Measurements from ENCODE around the gene CPLX1.
"Not testable (repeated sequence)": the region's sequence is repeated elsewhere in the genome, so short reads cannot be mapped to it uniquely, and the experiment has no call there.

The CPLX1 gene

GRCh38 chr4:819401-820229 lies 6.3 kb downstream of the CPLX1 start:
- DNase-seq (ENCODE audit: low spot score): no peak

- DNase-seq (ENCODE audit: low spot score): no peak
Observed at GRCh38 chr4:818106-818921, 7.6 kb downstream of the CPLX1 start.

GRCh38 chr4:815464-816146 lies 10.3 kb downstream of the CPLX1 start:
- no peak for DNase-seq (ENCODE audit: low spot score)

- no peak for DNase-seq (ENCODE audit: low spot score)
Observed at GRCh38 chr4:814312-814850, 11.5 kb downstream of the CPLX1 start.

- no peak for DNase-seq (ENCODE audit: low spot score)
Observed at GRCh38 chr4:813900-814299, 12.0 kb downstream of the CPLX1 start.

- DNase-seq (ENCODE audit: low spot score): no peak
Observed at GRCh38 chr4:808860-809570, 16.9 kb downstream of the CPLX1 start.

- DNase-seq (ENCODE audit: low spot score): no peak
Observed at GRCh38 chr4:807792-808191, 18.1 kb downstream of the CPLX1 start.

GRCh38 chr4:806979-807378 lies 18.9 kb downstream of the CPLX1 start:
- not testable (repeated sequence) for DNase-seq (ENCODE audit: low spot score)

- DNase-seq (ENCODE audit: low spot score): no peak
Observed at GRCh38 chr4:804804-805203, 21.1 kb downstream of the CPLX1 start.

GRCh38 chr4:803884-804283 lies 22.0 kb downstream of the CPLX1 start:
- DNase-seq (ENCODE audit: low spot score): no peak

- DNase-seq (ENCODE audit: low spot score): no peak
Observed at GRCh38 chr4:801436-802124, 24.3 kb downstream of the CPLX1 start.

- DNase-seq (ENCODE audit: low spot score): no peak
Observed at GRCh38 chr4:797066-797465, 28.9 kb downstream of the CPLX1 start.

GRCh38 chr4:796206-796605 lies 29.7 kb downstream of the CPLX1 start:
- DNase-seq (ENCODE audit: low spot score): no peak

- DNase-seq (ENCODE audit: low spot score): no peak
Observed at GRCh38 chr4:795726-796119, 30.2 kb downstream of the CPLX1 start.

- no peak for DNase-seq (ENCODE audit: low spot score)
Observed at GRCh38 chr4:794900-795725, 30.8 kb downstream of the CPLX1 start.

GRCh38 chr4:793941-794621 lies 31.8 kb downstream of the CPLX1 start:
- DNase-seq (ENCODE audit: low spot score): no peak

- DNase-seq (ENCODE audit: low spot score): no peak
Observed at GRCh38 chr4:793093-793861, 32.7 kb downstream of the CPLX1 start.

- no peak for DNase-seq (ENCODE audit: low spot score)
Observed at GRCh38 chr4:792626-793092, 33.3 kb downstream of the CPLX1 start.

Data from COLO829 (cell line).